Neural cell (in vitro differentiated cells): Measurements from ENCODE around the gene ARHGAP42. TPM values are rescaled to one million over a fixed set of nuclear protein-coding genes. Genes with fewer than 3 reads are reported as not detected.

ENCODE experiments used
- H2AFZ ChIP-seq: fragments of 200-600, 300-800 bp; sonication (generic), shearing (Covaris generic); 2 replicates; pipeline ENCODE4 v1.6.0; 2014; ENCODE audit warnings: low read depth, mild to moderate bottlenecking, antibody characterized with exemption, low read length, moderate library complexity
- H3F3A ChIP-seq: fragments of 200-600 bp; shearing (Covaris generic); 2 replicates; pipeline ENCODE4 v1.6.1; 2016; ENCODE audit warnings: mild to moderate bottlenecking, moderate library complexity, mixed read lengths, antibody characterized with exemption, low read length; ENCODE audit not compliant: insufficient read depth, poor library complexity, severe bottlenecking
- H3K27ac ChIP-seq: fragments of 200-600, 300-800 bp; sonication (generic), shearing (Covaris generic); 2 replicates; pipeline ENCODE4 v1.5.1; 2014; ENCODE audit warnings: mild to moderate bottlenecking, low read length, moderate library complexity
- H3K27me3 ChIP-seq: fragments of 300-800, 200-600 bp; sonication (generic), shearing (Covaris generic); 2 replicates; pipeline ENCODE4 v1.6.0; 2014; ENCODE audit warnings: mild to moderate bottlenecking, low read depth, low read length, moderate library complexity; ENCODE audit not compliant: insufficient read depth
- H3K36me3 ChIP-seq: fragments of 300-800, 200-600 bp; sonication (generic), shearing (Covaris generic); 2 replicates; pipeline ENCODE4 v1.5.1; 2014; ENCODE audit warnings: mild to moderate bottlenecking, antibody characterized with exemption, low read length, moderate library complexity; ENCODE audit not compliant: insufficient read depth
- H3K4me2 ChIP-seq: fragments of 300-800, 200-600 bp; sonication (generic), shearing (Covaris generic); 2 replicates; pipeline ENCODE4 v1.6.0; 2014; ENCODE audit warnings: mild to moderate bottlenecking, low read length
- H3K4me3 ChIP-seq: fragments of 300-800, 200-600 bp; sonication (generic), shearing (Covaris generic); 2 replicates; pipeline ENCODE4 v1.5.1; 2014; ENCODE audit warnings: mild to moderate bottlenecking, low read length, moderate library complexity
- H3K79me2 ChIP-seq: fragments of 200-600 bp; shearing (Covaris generic); replicated peaks from 2 replicates; pipeline ENCODE4 v1.6.0; 2014; ENCODE audit warnings: mild to moderate bottlenecking, low read length, moderate library complexity; ENCODE audit not compliant: insufficient read depth
- H3K9ac ChIP-seq: fragments of 300-800, 200-600 bp; sonication (generic), shearing (Covaris generic); 2 replicates; pipeline ENCODE4 v1.6.1; 2016; ENCODE audit warnings: mild to moderate bottlenecking, low read length, mixed read lengths
- H3K9me2 ChIP-seq: fragments of 200-600 bp; shearing (Covaris generic); 2 replicates; pipeline ENCODE4 v1.6.1; 2016; ENCODE audit warnings: mild to moderate bottlenecking, low read length, mixed read lengths; ENCODE audit not compliant: insufficient read depth
- H3K9me3 ChIP-seq: fragments of 200-600, 300-800 bp; sonication (generic), shearing (Covaris generic); 2 replicates; pipeline ENCODE4 v1.6.1; 2016; ENCODE audit warnings: mild to moderate bottlenecking, mixed run types, low read length, moderate library complexity, mixed read lengths
- H4K20me1 ChIP-seq: fragments of 200-600 bp; shearing (Covaris generic); 2 replicates; pipeline ENCODE4 v1.6.1; 2016; ENCODE audit warnings: mild to moderate bottlenecking, mixed run types; ENCODE audit not compliant: insufficient read depth
- EP300 ChIP-seq: fragments of 450-650 bp; conservative IDR thresholded peaks from 2 replicates; pipeline ENCODE4 v1.6.1; 2014; ENCODE audit warnings: antibody characterized with exemption, mild to moderate bottlenecking, moderate library complexity; ENCODE audit not compliant: poor library complexity, severe bottlenecking
- EZH2 ChIP-seq: fragments of 200-600, 300-800 bp; shearing (Covaris generic), sonication (generic); IDR thresholded peaks from 2 replicates; pipeline ENCODE4 v1.6.1; 2014; ENCODE audit warnings: antibody characterized with exemption, low read length, borderline replicate concordance, mild to moderate bottlenecking; ENCODE audit not compliant: insufficient read depth, poor library complexity, severe bottlenecking
- MXI1 ChIP-seq: fragments of 450-650 bp; conservative IDR thresholded peaks from 2 replicates; pipeline ENCODE4 v1.6.1; 2014; ENCODE audit warnings: antibody characterized with exemption, mild to moderate bottlenecking; ENCODE audit not compliant: poor library complexity, severe bottlenecking
- POLR2AphosphoS5 ChIP-seq: IDR thresholded peaks from 2 replicates; pipeline ENCODE4 v1.6.1; 2012
- RAD21 ChIP-seq: fragments of 450-650 bp; conservative IDR thresholded peaks from 2 replicates; pipeline ENCODE4 v1.6.1; 2014; ENCODE audit warnings: antibody characterized with exemption, mild to moderate bottlenecking, moderate library complexity
- SMC3 ChIP-seq: fragments of 450-650 bp; conservative IDR thresholded peaks from 2 replicates; pipeline ENCODE4 v1.6.1; 2014; ENCODE audit warnings: antibody characterized with exemption, mild to moderate bottlenecking, moderate library complexity; ENCODE audit not compliant: poor library complexity
- TAF1 ChIP-seq: IDR thresholded peaks from 2 replicates; pipeline ENCODE4 v1.6.1; 2012; ENCODE audit warnings: low read depth
- polyA plus RNA-seq: library from polyadenylated mRNA; depleted of rRNA; stranded (reverse); fragments of >200 nt; gene quantifications from 2 replicates; pipeline ENCODE4 v1.2.3, GENCODE V29; 2014
- TF ChIP-seq, protein P1 (sequence below): IDR thresholded peaks from 2 replicates; pipeline ENCODE4 v1.6.1; 2012; ENCODE audit warnings: borderline replicate concordance
- TF ChIP-seq, protein P2 (sequence below): fragments of 450-650 bp; IDR thresholded peaks from 2 replicates; pipeline ENCODE4 v1.5.1; 2014; ENCODE audit warnings: antibody characterized with exemption, mild to moderate bottlenecking, moderate library complexity; ENCODE audit not compliant: poor library complexity, severe bottlenecking

Gene ARHGAP42
- polyA plus RNA-seq, 1 donor from 2014 or later = 0.64 TPM

DNA sequence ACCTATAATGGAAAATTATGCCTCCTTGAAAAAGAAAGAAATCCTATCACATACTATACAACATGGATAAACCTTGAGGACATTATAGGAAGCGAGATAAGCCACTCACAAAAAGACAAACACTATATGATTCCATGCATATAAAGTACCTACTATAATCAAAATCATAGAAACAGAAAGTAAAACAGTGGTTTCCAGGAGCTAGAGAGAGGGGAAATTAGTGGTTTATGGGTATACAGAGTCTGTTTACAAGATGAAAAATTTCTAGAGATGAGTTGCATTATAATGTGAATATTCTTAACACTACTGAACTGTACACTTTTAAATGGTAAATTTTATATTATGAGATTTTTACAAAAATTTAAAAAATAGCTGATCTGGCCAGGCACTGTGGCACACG is 40.5 kb upstream of the ARHGAP42 start:
- Histone ChIP-seq H3K9me2 (no peaks in the 10 kb centered on the region), H3K9ac (no peak overlapping the region), H3K27ac (no peak overlapping the region), H4K20me1 (no peaks in the 10 kb centered on the region), H3F3A (no peaks in the 10 kb centered on the region), H3K79me2 (no peaks in the 10 kb centered on the region), H3K36me3 (no peaks in the 10 kb centered on the region), H2AFZ (no peak overlapping the region), H3K4me2 (no peak overlapping the region), H3K27me3 (no peaks in the 10 kb centered on the region), H3K9me3 (no peaks in the 10 kb centered on the region), H3K4me3 (no peak overlapping the region)
- TF ChIP-seq MXI1 = no peak

DNA sequence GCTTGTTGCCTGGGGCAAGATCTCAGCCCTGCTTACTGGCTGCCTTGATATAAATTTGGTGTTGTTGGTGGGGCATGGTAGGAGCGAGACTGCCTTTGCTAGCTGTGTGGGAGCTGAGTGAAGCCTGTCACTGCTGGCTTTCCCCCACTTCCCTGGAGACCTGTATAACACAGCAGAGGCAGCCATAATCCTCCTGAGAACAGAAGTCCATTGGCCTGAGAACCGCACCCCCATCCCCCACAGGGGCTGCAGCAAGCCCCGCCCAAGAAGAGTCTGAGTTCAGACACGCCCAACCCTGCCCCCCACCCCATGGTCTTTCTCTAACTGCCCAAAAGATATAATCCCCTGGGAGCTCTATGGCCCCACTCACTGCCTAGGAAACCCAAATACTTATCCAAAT is 39.2 kb upstream of the ARHGAP42 start:
- Histone ChIP-seq H3K9me3 (no peaks in the 10 kb centered on the region), H3K27me3 (no peaks in the 10 kb centered on the region), H3K4me2 (no peak overlapping the region), H2AFZ (no peak overlapping the region), H3K79me2 (no peaks in the 10 kb centered on the region), H3K9me2 (no peaks in the 10 kb centered on the region), H4K20me1 (no peaks in the 10 kb centered on the region), H3K9ac (no peak overlapping the region), H3K36me3 (no peaks in the 10 kb centered on the region), H3F3A (no peaks in the 10 kb centered on the region), H3K4me3 (no peak overlapping the region), H3K27ac (no peak overlapping the region)
- TF ChIP-seq TAF1 = no peak
- no peak for TF ChIP-seq POLR2AphosphoS5
- TF ChIP-seq SMC3 = no peak
- TF ChIP-seq EZH2 = no peak
- no peak for TF ChIP-seq MXI1
- TF ChIP-seq, protein P1, sequence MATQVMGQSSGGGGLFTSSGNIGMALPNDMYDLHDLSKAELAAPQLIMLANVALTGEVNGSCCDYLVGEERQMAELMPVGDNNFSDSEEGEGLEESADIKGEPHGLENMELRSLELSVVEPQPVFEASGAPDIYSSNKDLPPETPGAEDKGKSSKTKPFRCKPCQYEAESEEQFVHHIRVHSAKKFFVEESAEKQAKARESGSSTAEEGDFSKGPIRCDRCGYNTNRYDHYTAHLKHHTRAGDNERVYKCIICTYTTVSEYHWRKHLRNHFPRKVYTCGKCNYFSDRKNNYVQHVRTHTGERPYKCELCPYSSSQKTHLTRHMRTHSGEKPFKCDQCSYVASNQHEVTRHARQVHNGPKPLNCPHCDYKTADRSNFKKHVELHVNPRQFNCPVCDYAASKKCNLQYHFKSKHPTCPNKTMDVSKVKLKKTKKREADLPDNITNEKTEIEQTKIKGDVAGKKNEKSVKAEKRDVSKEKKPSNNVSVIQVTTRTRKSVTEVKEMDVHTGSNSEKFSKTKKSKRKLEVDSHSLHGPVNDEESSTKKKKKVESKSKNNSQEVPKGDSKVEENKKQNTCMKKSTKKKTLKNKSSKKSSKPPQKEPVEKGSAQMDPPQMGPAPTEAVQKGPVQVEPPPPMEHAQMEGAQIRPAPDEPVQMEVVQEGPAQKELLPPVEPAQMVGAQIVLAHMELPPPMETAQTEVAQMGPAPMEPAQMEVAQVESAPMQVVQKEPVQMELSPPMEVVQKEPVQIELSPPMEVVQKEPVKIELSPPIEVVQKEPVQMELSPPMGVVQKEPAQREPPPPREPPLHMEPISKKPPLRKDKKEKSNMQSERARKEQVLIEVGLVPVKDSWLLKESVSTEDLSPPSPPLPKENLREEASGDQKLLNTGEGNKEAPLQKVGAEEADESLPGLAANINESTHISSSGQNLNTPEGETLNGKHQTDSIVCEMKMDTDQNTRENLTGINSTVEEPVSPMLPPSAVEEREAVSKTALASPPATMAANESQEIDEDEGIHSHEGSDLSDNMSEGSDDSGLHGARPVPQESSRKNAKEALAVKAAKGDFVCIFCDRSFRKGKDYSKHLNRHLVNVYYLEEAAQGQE = no peak
- TF ChIP-seq, protein P2, sequence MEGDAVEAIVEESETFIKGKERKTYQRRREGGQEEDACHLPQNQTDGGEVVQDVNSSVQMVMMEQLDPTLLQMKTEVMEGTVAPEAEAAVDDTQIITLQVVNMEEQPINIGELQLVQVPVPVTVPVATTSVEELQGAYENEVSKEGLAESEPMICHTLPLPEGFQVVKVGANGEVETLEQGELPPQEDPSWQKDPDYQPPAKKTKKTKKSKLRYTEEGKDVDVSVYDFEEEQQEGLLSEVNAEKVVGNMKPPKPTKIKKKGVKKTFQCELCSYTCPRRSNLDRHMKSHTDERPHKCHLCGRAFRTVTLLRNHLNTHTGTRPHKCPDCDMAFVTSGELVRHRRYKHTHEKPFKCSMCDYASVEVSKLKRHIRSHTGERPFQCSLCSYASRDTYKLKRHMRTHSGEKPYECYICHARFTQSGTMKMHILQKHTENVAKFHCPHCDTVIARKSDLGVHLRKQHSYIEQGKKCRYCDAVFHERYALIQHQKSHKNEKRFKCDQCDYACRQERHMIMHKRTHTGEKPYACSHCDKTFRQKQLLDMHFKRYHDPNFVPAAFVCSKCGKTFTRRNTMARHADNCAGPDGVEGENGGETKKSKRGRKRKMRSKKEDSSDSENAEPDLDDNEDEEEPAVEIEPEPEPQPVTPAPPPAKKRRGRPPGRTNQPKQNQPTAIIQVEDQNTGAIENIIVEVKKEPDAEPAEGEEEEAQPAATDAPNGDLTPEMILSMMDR = no peak
- TF ChIP-seq EP300 = no peak
- TF ChIP-seq RAD21 = no peak

DNA sequence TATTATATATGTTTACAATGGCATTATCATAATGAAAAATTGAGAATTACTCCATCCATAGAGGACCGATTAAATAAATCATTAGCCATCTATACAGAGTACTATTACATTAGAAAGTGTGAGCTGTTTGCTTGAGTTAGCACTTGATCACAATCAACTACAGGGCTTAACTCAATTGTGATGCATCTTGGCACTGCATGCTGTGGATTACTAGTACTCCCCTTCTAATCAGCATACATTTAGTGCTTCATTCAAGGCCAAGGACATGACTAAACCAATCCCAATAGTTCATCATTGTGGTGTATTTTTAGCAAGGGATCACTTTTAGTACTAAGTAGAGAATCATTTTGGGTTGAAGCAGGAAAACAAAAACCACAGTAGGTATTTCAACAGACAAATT is 23.5 kb upstream of the ARHGAP42 start:
- Histone ChIP-seq H3K79me2 (no peaks in the 10 kb centered on the region), H3K27me3 (no peaks in the 10 kb centered on the region), H3K9me3 (no peaks in the 10 kb centered on the region), H2AFZ (no peak overlapping the region), H3K4me2 (no peak overlapping the region), H3K4me3 (no peak overlapping the region), H4K20me1 (no peaks in the 10 kb centered on the region), H3K9me2 (no peaks in the 10 kb centered on the region), H3K36me3 (no peaks in the 10 kb centered on the region), H3F3A (no peaks in the 10 kb centered on the region), H3K27ac (no peak overlapping the region), H3K9ac (no peak overlapping the region)
- TF ChIP-seq RAD21 (no peak), MXI1 (no peak), SMC3 (no peak), POLR2AphosphoS5 (no peak), EZH2 (no peak), TAF1 (no peak), EP300 (no peak)
- TF ChIP-seq, protein P2 = no peak
- TF ChIP-seq, protein P1 = no peak
